Astrocyte of the spinal cord (primary cell): ENCODE measurements around the gene CALCOCO1.
A peak's percentile ranks its signal among the peaks of the same experiment; 100 is the strongest.
"Not testable (repeated sequence)": the region's sequence is repeated elsewhere in the genome, so short reads cannot be mapped to it uniquely, and the experiment has no call there.

ENCODE experiments used
- DNase-seq: peaks from one replicate; pipeline ENCODE4 v3.0.0; 2011; ENCODE audit warnings: low read depth, low spot score
- H3K4me3 ChIP-seq: 2 replicates; pipeline ENCODE4 v1.5.1; 2011; ENCODE audit warnings: low read depth, mild to moderate bottlenecking, low read length, moderate library complexity
- CTCF ChIP-seq: IDR thresholded peaks from 2 replicates; pipeline ENCODE4 v1.5.1; 2012; ENCODE audit warnings: low read depth, mild to moderate bottlenecking, low read length, inconsistent platforms
- in situ Hi-C: cut with HindIII; loops from 2 replicates; pipeline ENCODE4 v1.10.0; 2017; ENCODE audit warnings: low sequenced_read_pairs

CALCOCO1 gene

GRCh38 chr12:53726341-53726740, 911 bp downstream of the CALCOCO1 start:
- peak overlapping the region; percentile 87 for H3K4me3 ChIP-seq
- no peak for DNase-seq
- TF ChIP-seq CTCF, result no peak
- in situ Hi-C loops, result no loop called here

- TF ChIP-seq CTCF, result no peak
- H3K4me3 ChIP-seq, result peak overlapping the region; percentile 87
- no peak for DNase-seq
- in situ Hi-C loops, result no loop called here
Measured at GRCh38 chr12:53725824-53726223, 1.4 kb downstream of the CALCOCO1 start.

GRCh38 chr12:53722450-53723041, 4.7 kb downstream of the CALCOCO1 start:
- TF ChIP-seq CTCF, result no peak
- in situ Hi-C loops, result no loop called here
- H3K4me3 ChIP-seq, result no peak overlapping the region
- DNase-seq, result no peak

GRCh38 chr12:53720946-53721345, 6.3 kb downstream of the CALCOCO1 start:
- no peak overlapping the region for H3K4me3 ChIP-seq
- no peak for DNase-seq
- in situ Hi-C loops, result no loop called here
- no peak for TF ChIP-seq CTCF

- in situ Hi-C loops, result no loop called here
- no peak for DNase-seq
- no peak for TF ChIP-seq CTCF
Measured at GRCh38 chr12:53719649-53720048, 7.6 kb downstream of the CALCOCO1 start.

GRCh38 chr12:53718567-53718966, 8.7 kb downstream of the CALCOCO1 start:
- in situ Hi-C loops, DNase-seq, H3K4me3 ChIP-seq: not testable (repeated sequence)

More at GRCh38 chr12:53719649-53720048, 7.6 kb downstream of the CALCOCO1 start:
- no peak overlapping the region for H3K4me3 ChIP-seq

GRCh38 chr12:53717319-53717718, 9.9 kb downstream of the CALCOCO1 start:
- in situ Hi-C loops, result no loop called here
- H3K4me3 ChIP-seq, result no peak overlapping the region
- TF ChIP-seq CTCF, result no peak

More at GRCh38 chr12:53717319-53717718, 9.9 kb downstream of the CALCOCO1 start:
- DNase-seq, result no peak
